Natural killer cell treated with Interleukin-12 subunit alpha and Interleukin-12 subunit beta and Interleukin-15 and Interleukin-18, amount 100 ng/mL, for 72 hours (primary cell): ENCODE results near the gene CSTPP1. TPM values are rescaled to one million over a fixed set of nuclear protein-coding genes. Genes with fewer than 3 reads are reported as not detected.

Experiments used
- ATAC-seq, 2 donors: fragments of 150-1000 bp; cut with Tn5 transposase in 1 of 2; sonication (Bioruptor Pico), chemical (Tn5 transposase) in 1 of 2; 2 replicates each; pipeline ENCODE4 v1.10.0; 2021
- DNase-seq: peaks from one replicate; pipeline ENCODE4 v3.0.0; 2022; ENCODE audit warnings: low spot score
- H3K27ac Mint-ChIP-seq, 2 donors: 1 replicate in 1 of 2; 2 replicates in 1 of 2; pipeline ENCODE4 v1.8.0; 2022; ENCODE audit warnings: mixed read lengths in 2 of 2, mild to moderate bottlenecking in 1 of 2, moderate library complexity in 1 of 2
- H3K27me3 Mint-ChIP-seq, 2 donors: 1 replicate in 1 of 2; 2 replicates in 1 of 2; pipeline ENCODE4 v1.8.0; 2022; ENCODE audit warnings: mixed read lengths in 2 of 2
- H3K36me3 Mint-ChIP-seq: one replicate; pipeline ENCODE4 v1.8.0; 2022; ENCODE audit warnings: mixed read lengths
- H3K4me1 Mint-ChIP-seq, 2 donors: 1 replicate in 1 of 2; 2 replicates in 1 of 2; pipeline ENCODE4 v1.8.0; 2022; ENCODE audit warnings: low read depth in 2 of 2, mixed read lengths in 2 of 2, mild to moderate bottlenecking in 1 of 2
- H3K4me3 Mint-ChIP-seq: one replicate; pipeline ENCODE4 v1.8.0; 2022; ENCODE audit warnings: mixed read lengths
- H3K9me3 Mint-ChIP-seq: 2 replicates; pipeline ENCODE4 v1.8.0; 2022; ENCODE audit warnings: mixed read lengths
- total RNA-seq, 2 donors: library from RNA; stranded (reverse); gene quantifications; one replicate each; pipeline ENCODE4 v1.2.3, GENCODE V29; 2022

The CSTPP1 gene
- total RNA-seq, 2 donors from 2014 or later = 20.9 to 23.8 TPM

- H3K27ac Mint-ChIP-seq = no peak overlapping the region
- no peaks in the 10 kb centered on the region for H3K27me3 Mint-ChIP-seq
- no peak for ATAC-seq
- no peaks in the 10 kb centered on the region for H3K9me3 Mint-ChIP-seq
- peaks cover 19 to 21% of the 10 kb centered on the region in 2 donors for H3K4me1 Mint-ChIP-seq
- DNase-seq = no peak
- no peaks in the 10 kb centered on the region for H3K36me3 Mint-ChIP-seq
- no peak overlapping the region for H3K4me3 Mint-ChIP-seq
Observed at GRCh38 chr11:47158242-47158641, 221.7 kb downstream of the CSTPP1 start.

- DNase-seq (no peak), ATAC-seq (peak in 1 of 2 donors; percentile 13)
- Mint-ChIP-seq H3K9me3 (no peaks in the 10 kb centered on the region), H3K27ac (no peak overlapping the region), H3K4me3 (no peak overlapping the region), H3K27me3 (no peaks in the 10 kb centered on the region), H3K36me3 (no peaks in the 10 kb centered on the region), H3K4me1 (peaks cover 0 to 4% of the 10 kb centered on the region in 2 donors)
Observed at GRCh38 chr11:47160753-47161133, 224.2 kb downstream of the CSTPP1 start.

- Mint-ChIP-seq H3K27me3 (no peaks in the 10 kb centered on the region), H3K4me3 (no peak overlapping the region), H3K36me3 (no peaks in the 10 kb centered on the region), H3K4me1 (peaks cover 0 to 4% of the 10 kb centered on the region in 2 donors), H3K9me3 (no peaks in the 10 kb centered on the region), H3K27ac (no peak overlapping the region)
- DNase-seq (no peak), ATAC-seq (peak; percentile 75)
Observed at GRCh38 chr11:47161134-47161854, 224.7 kb downstream of the CSTPP1 start.

- H3K27me3 Mint-ChIP-seq = no peaks in the 10 kb centered on the region
- H3K4me1 Mint-ChIP-seq = peaks cover 0 to 4% of the 10 kb centered on the region in 2 donors
- H3K27ac Mint-ChIP-seq = no peak overlapping the region
- no peak for ATAC-seq
- no peak for DNase-seq
- H3K9me3 Mint-ChIP-seq = no peaks in the 10 kb centered on the region
- no peak overlapping the region for H3K4me3 Mint-ChIP-seq
- H3K36me3 Mint-ChIP-seq = no peaks in the 10 kb centered on the region
Observed at GRCh38 chr11:47161890-47162289, 225.3 kb downstream of the CSTPP1 start.

DNA sequence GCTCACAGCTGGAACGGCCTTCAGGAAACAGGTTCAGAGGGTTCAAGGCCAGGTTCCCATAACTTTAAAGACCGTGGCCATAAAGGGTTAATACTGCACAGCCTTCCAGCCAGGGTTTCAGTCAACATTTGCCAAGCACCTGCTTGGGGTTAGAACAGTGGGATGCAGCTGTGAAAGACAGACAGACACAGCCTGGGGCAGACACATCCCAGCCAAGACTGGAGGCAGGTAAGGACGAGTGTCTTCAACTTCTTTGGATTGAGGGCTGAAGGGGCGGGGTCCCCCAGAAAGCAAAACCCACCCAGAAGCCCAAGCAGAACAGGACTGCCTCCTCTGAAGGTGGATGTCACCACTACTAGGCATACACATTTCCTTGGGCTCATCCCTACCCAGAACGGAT lies 225.9 kb downstream of the CSTPP1 start:
- Mint-ChIP-seq H3K36me3 (no peaks in the 10 kb centered on the region), H3K27me3 (no peaks in the 10 kb centered on the region), H3K4me3 (no peak overlapping the region), H3K27ac (no peak overlapping the region), H3K9me3 (no peaks in the 10 kb centered on the region), H3K4me1 (peaks cover 0 to 4% of the 10 kb centered on the region in 2 donors)
- no peak for DNase-seq
- no peak for ATAC-seq

DNA sequence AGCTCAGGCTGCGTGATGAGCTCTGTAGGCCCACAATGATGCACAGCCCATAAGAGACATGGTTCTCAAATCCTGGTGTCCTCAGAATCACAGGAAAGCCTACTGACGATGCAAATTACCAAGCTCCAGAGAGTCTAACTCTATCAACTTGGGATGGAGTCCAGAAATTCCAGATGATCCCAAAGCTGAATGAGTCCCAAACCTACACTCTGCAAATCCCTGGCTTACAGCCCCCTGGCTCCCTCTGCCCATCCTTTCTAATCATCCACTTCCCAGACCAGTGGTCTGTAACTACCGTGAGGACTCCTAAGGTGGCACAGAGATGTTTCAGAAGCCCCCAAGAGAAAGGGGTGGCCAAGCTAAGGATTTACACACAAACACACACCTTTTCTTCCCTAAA lies 226.6 kb downstream of the CSTPP1 start:
- DNase-seq = no peak
- no peaks in the 10 kb centered on the region for H3K9me3 Mint-ChIP-seq
- H3K27me3 Mint-ChIP-seq = no peaks in the 10 kb centered on the region
- peaks cover 0 to 4% of the 10 kb centered on the region in 2 donors for H3K4me1 Mint-ChIP-seq
- no peak overlapping the region for H3K27ac Mint-ChIP-seq
- ATAC-seq = no peak
- H3K4me3 Mint-ChIP-seq = no peak overlapping the region
- no peaks in the 10 kb centered on the region for H3K36me3 Mint-ChIP-seq

DNA sequence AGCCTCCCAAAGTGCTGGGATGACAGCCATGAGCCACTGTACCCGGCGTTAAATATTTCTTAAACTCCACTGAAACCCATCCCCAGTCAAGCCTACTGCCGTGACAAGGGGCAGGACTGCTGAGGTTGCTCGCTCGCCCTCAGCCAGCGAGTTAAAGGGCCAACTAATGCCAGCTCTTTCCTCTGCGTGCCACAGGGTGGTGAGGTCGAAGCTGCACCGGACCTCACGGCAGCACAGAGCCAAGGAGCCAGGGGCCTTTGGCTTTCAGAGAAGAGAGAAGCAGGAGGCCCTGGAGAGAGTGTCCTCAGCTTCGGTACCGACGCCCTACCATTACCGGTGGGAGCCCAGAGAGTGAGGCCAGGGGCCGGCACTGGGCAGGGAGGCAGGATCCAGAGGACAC lies 227.3 kb downstream of the CSTPP1 start:
- Mint-ChIP-seq H3K4me3 (no peak overlapping the region), H3K9me3 (no peaks in the 10 kb centered on the region), H3K36me3 (no peaks in the 10 kb centered on the region), H3K27me3 (no peaks in the 10 kb centered on the region), H3K27ac (no peak overlapping the region), H3K4me1 (peaks cover 0 to 4% of the 10 kb centered on the region in 2 donors)
- DNase-seq (no peak), ATAC-seq (no peak)

DNA sequence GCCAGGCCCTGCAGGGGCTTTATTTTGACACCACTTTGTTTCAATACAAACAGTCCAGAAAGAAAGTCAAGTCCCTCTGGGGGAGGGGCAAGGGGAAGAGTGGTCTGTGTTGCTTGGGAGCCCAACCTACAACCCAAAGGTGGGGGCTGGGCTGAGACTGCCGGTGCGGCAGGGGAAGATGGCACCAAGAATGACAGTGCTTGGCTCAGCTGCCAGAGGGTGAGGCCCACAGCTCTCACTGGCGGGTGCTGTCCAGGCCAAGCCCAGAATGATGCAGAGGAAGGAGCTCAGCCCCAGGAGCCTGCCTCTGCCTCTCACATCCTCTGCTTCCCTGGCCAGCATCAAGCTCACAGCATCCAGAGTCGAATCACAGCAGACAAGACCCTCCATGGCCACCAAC lies 227.8 kb downstream of the CSTPP1 start:
- Mint-ChIP-seq H3K27me3 (no peaks in the 10 kb centered on the region), H3K36me3 (no peaks in the 10 kb centered on the region), H3K4me3 (no peak overlapping the region), H3K4me1 (peaks cover 0 to 4% of the 10 kb centered on the region in 2 donors), H3K9me3 (no peaks in the 10 kb centered on the region), H3K27ac (no peak overlapping the region)
- DNase-seq = no peak
- ATAC-seq = no peak

- H3K4me3 Mint-ChIP-seq = no peak overlapping the region
- DNase-seq (no peak), ATAC-seq (no peak)
- H3K4me1 Mint-ChIP-seq = peaks cover 0 to 4% of the 10 kb centered on the region in 2 donors
- no peaks in the 10 kb centered on the region for H3K9me3 Mint-ChIP-seq
- no peak overlapping the region for H3K27ac Mint-ChIP-seq
- H3K27me3 Mint-ChIP-seq = no peaks in the 10 kb centered on the region
- H3K36me3 Mint-ChIP-seq = no peaks in the 10 kb centered on the region
Observed at GRCh38 chr11:47165253-47165840, 228.8 kb downstream of the CSTPP1 start.

DNA sequence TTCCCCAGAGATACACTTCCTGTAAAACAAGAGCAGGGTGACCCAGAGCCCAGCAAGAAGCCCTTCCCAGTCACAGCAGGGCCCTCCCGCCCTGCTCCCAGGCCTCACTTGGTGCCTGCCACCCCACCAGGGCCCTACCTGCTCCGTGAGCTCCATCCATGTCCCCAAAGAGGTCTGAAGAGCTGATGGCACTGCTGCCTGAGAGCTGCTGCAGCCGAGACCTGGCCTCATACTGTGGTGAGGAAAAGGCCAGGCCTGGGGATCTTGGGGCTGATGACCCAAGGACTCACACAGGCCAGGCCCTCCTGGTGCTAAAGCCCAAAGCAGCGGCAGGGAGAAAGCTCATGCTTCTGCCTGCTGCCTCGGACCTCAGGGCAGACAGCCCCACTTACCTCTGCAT lies 229.8 kb downstream of the CSTPP1 start:
- Mint-ChIP-seq H3K27me3 (no peaks in the 10 kb centered on the region), H3K9me3 (no peaks in the 10 kb centered on the region), H3K4me3 (no peak overlapping the region), H3K36me3 (no peaks in the 10 kb centered on the region), H3K4me1 (peaks cover 0 to 6% of the 10 kb centered on the region in 2 donors), H3K27ac (no peak overlapping the region)
- DNase-seq = no peak
- ATAC-seq = no peak

DNA sequence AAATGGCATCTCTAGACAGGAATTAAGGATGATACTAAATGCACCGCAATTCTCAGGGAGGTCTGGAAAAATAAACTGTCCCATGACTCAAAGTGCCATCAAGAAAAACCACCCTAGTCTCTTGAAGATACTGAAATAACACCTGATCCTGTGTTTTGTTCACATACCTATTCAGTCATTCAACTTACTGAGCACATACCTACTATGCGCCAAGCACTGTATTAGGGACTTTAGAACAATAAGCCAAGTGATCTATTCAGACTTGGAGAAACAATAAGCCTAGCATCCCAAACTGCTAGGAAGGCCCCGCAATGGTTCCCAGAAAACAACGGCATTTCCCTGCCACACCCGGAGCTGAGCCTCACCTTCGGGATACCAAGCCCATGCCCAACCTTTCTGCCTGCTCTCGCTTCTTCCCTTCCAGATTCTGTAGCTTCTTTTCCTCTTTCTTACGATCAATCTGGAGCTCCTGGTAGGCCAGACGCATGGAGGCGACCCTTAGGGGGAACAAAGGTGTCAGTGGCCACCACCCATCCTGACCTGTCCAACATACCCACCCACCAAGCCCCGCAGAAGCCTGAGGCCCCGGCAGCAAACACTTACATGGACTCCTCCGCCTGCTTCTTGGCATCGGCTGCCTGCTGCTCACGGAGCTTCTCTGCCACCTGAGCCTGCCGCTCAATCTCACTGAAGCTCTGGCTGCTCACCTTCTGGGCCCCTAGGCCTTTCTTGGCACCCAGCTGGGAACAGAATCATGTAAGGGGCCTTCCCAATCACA lies 234.7 kb downstream of the CSTPP1 start:
- DNase-seq = no peak
- no peak for ATAC-seq
- Mint-ChIP-seq H3K9me3 (no peaks in the 10 kb centered on the region), H3K4me1 (peaks cover 25 to 29% of the 10 kb centered on the region in 2 donors), H3K27ac (no peak overlapping the region), H3K4me3 (no peak overlapping the region), H3K27me3 (no peaks in the 10 kb centered on the region), H3K36me3 (no peaks in the 10 kb centered on the region)

- H3K27me3 Mint-ChIP-seq = no peaks in the 10 kb centered on the region
- no peaks in the 10 kb centered on the region for H3K36me3 Mint-ChIP-seq
- ATAC-seq = no peak
Observed at GRCh38 chr11:47171856-47172255, 235.3 kb downstream of the CSTPP1 start.

DNA sequence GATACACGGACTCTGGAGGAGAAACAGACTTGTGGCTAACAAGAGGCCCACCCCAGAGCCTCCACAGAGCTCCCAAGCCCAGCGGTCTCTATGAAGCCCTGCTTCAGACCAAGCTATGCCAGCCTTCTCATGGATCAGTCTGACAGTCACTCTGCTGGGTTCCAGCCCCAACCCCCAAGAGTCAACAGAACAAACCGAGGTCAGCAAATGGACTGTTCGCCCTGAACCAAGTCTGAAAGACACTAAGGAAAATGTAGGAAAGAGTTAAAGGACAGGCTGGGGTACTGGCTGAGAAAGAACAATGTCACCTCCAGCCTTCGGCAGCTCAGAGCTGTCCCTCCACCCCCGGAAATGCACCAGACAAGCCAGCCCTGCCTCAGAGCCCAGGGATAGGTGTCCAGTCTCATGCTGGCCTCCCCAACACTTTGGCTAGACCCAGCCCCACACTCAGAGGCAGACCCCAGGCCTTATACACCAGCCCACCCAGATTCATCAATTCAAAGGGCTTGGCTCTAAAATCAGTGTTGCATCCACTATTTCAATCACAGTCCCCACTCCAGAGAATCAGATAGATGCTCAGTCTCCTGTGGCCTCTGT lies 236.3 kb downstream of the CSTPP1 start:
- Mint-ChIP-seq H3K4me3 (no peak overlapping the region), H3K36me3 (no peaks in the 10 kb centered on the region), H3K27me3 (no peaks in the 10 kb centered on the region), H3K9me3 (no peaks in the 10 kb centered on the region), H3K4me1 (peaks cover 32 to 37% of the 10 kb centered on the region in 2 donors), H3K27ac (no peak overlapping the region)
- no peak for ATAC-seq
- no peak for DNase-seq

More at GRCh38 chr11:47171856-47172255, 235.3 kb downstream of the CSTPP1 start:
- H3K4me1 Mint-ChIP-seq = peaks cover 25 to 29% of the 10 kb centered on the region in 2 donors
- H3K9me3 Mint-ChIP-seq = no peaks in the 10 kb centered on the region
- H3K27ac Mint-ChIP-seq = no peak overlapping the region
- DNase-seq = no peak
- H3K4me3 Mint-ChIP-seq = no peak overlapping the region
